Measurements from ENCODE around the gene CTSW. TPM values are rescaled to one million over a fixed set of nuclear protein-coding genes. Genes with fewer than 3 reads are reported as not detected.
A peak's percentile ranks its signal among the peaks of the same experiment; 100 is the strongest.

The CTSW gene
- total RNA-seq, 3 donors from 2014 or later = 8.4 to 12.3 (median 11.2) TPM

DNA sequence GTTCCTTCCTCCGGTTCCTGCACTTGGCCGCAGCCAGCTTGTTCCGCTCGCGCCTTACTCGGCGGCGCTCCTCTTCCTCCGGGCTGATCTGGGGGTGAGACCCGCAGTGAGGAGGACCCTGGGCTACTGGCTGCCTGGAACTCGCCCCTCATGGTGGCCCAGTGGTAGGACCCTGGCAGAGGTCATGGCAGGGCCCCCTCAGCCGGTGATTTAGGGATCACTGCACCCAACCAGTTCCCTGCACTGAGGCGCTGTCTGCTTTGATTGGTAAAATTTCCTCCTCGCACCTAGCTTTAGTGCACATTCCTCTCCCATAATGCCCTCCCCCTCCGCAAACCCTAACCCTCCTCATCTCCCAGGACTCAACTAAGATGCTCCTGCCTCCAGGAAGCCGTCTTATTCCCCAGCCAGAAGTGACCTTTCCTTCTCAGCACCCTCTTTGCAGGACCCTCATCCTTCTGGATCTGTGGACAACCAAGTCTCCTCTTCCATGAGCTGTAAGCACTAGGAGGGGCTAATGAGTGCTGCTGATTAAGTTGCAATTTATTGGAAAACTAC lies 14.5 kb downstream of the CTSW start:
- no peaks in the 10 kb centered on the region for H3K27me3 Mint-ChIP-seq (ENCODE audit: low read depth)

DNA sequence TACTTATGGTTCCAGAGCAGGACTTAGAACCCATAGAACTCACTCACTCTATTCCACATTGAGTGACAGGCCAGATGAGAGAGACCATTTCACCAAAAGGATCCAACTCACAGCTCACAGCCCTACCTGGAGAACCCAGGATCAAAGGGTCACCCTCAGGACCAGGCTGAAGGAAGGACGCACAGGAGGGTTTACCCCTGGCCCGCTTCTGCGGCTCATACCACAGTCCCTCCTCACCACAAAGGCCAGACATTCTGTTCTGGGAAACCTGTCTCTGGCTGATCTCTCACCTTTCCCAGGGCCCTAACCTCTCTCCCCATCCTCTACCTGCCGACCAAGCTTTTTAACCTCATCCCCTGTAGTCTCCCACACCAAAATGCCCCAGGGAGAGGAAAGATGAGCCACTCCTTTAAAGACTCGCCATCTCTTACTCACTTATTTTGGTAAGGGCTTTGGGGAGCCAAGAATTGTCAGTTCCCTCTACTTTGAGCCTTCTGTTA lies 15.9 kb downstream of the CTSW start:
- no peaks in the 10 kb centered on the region for H3K27me3 Mint-ChIP-seq (ENCODE audit: low read depth)
- peaks cover 54% of the 10 kb centered on the region for H3K4me1 Mint-ChIP-seq (ENCODE audit: low read depth)
- ATAC-seq (no peak), DNase-seq (no peak)
- peak overlapping the region; percentile 40 for H3K4me3 Mint-ChIP-seq
- H3K36me3 Mint-ChIP-seq (ENCODE audit: insufficient read depth) = peaks cover 38% of the 10 kb centered on the region
- H3K9me3 Mint-ChIP-seq = no peaks in the 10 kb centered on the region

More for the DNA sequence above, 14.5 kb downstream of the CTSW start:
- Mint-ChIP-seq H3K4me1 (ENCODE audit: low read depth) (peaks cover 66% of the 10 kb centered on the region), H3K36me3 (ENCODE audit: insufficient read depth) (peaks cover 38% of the 10 kb centered on the region), H3K4me3 (peak overlapping the region; percentile 82), H3K9me3 (no peaks in the 10 kb centered on the region)
- DNase-seq = no peak
- no peak for ATAC-seq

DNA sequence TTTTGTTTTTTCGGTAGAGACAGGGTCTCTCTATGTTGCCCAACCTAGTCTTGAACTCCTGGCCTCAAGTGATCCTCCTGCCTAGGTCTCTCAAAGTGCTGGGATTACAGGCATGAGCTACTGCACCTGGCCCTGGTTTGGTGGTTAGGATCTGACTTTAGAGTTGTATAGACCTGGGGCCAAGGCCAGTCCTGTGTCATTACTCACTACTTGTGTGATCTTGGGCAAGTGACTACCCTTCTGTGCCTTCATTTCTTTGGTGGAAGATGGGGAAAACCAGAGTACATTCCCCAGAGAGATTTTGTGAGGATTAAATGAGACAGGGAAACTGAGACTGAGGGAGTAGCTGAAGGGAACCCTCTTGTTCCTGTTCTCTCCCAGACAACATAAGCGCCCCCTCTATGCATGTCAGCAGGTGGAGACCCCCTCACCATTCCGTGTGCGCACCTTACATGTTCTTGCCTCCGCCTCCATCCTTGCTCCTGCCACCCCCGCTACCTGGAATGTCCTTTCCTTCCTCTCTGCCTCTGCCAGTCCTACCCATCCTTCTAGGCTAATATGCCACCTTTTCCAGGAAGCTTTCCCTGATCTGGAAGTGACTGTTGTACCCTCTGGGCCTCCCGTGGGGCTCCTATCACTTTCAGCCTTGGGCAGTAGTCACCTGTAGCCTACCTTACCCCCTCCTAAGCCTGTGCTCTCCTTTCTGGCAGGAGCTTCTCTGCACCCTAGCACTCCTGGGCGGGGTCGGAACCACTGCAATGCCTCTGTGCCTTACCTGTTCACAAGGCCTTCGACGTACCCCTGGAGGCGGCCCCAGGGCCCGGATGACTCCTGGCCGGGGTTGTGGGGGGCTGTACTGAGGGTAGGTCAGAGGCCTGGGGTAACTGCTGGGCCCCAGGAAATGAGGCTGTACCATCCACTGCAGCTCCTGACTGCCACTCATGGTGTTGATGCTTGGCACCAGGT lies 16.7 kb downstream of the CTSW start:
- peaks cover 38% of the 10 kb centered on the region for H3K36me3 Mint-ChIP-seq (ENCODE audit: insufficient read depth)
- DNase-seq (no peak), ATAC-seq (no peak)
- H3K4me1 Mint-ChIP-seq (ENCODE audit: low read depth) = peaks cover 56% of the 10 kb centered on the region
- no peaks in the 10 kb centered on the region for H3K9me3 Mint-ChIP-seq
- H3K27me3 Mint-ChIP-seq (ENCODE audit: low read depth) = no peaks in the 10 kb centered on the region
- peak overlapping the region; percentile 40 for H3K4me3 Mint-ChIP-seq

DNA sequence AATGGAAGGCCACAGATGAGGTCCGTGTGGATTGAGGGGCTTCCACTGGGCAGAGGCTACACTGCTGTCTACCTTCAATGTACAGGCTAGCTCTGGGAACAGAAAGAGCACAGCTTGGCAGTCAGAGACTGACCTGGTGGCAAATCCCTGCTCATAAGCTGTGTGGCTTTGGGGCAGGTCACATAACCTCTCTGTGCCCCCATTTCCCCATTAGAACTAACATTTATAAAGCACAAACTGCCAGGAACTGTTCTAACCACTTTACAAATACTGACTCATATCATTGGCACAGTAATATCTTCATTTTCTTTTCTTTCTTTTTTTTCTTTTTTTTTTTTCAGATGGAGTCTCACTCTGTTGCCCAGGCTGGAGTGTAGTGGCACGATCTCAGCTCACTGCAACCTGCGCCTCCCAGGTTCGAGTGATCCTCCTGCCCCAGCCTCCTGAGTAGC lies 17.4 kb downstream of the CTSW start:
- Mint-ChIP-seq H3K4me1 (ENCODE audit: low read depth) (peaks cover 57% of the 10 kb centered on the region), H3K4me3 (peak overlapping the region; percentile 63)
- no peak for ATAC-seq

DNA sequence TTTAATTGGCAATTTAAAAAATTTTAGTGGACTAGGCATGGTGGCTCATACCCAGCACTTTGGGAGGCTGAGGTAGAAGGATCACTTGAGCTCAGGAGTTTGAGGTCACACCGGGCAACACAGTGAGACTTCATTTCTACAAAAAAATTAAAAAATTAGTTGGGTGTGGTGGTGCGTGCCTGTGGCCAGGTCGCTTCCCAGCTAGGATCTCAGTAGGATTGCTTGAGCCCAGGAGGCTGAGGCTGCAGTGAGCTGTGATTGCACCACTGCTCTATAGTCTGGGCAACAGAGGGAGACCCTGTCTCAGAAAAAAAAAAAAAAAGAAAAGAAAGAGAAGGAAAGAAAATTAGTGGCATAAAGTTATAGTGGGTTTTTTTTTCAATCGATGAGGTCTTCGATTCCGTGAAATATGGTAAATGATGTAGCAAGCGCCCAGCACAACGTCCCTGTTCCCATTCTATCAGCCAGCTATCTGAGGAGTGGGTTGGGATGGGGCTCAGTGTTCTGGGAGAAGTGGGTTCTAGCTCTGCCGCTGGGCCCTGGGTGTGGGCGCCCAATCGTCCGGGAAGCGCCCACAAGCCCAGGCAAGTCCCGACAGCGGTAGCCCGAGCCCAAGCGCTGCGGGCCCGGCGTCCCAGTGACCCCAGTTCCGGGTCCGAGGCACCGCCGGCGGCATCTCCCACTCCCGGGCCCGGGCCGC lies 19.2 kb downstream of the CTSW start:
- H3K36me3 Mint-ChIP-seq (ENCODE audit: insufficient read depth) = peaks cover 28% of the 10 kb centered on the region
- H3K9me3 Mint-ChIP-seq = no peaks in the 10 kb centered on the region
- H3K27me3 Mint-ChIP-seq (ENCODE audit: low read depth) = no peaks in the 10 kb centered on the region
- DNase-seq (no peak), ATAC-seq (no peak)
- H3K4me1 Mint-ChIP-seq (ENCODE audit: low read depth) = peaks cover 42% of the 10 kb centered on the region
- H3K4me3 Mint-ChIP-seq = peak overlapping the region; percentile 91

More for the DNA sequence above, 17.4 kb downstream of the CTSW start:
- Mint-ChIP-seq H3K27me3 (ENCODE audit: low read depth) (no peaks in the 10 kb centered on the region), H3K36me3 (ENCODE audit: insufficient read depth) (peaks cover 38% of the 10 kb centered on the region), H3K9me3 (no peaks in the 10 kb centered on the region)
- no peak for DNase-seq

DNA sequence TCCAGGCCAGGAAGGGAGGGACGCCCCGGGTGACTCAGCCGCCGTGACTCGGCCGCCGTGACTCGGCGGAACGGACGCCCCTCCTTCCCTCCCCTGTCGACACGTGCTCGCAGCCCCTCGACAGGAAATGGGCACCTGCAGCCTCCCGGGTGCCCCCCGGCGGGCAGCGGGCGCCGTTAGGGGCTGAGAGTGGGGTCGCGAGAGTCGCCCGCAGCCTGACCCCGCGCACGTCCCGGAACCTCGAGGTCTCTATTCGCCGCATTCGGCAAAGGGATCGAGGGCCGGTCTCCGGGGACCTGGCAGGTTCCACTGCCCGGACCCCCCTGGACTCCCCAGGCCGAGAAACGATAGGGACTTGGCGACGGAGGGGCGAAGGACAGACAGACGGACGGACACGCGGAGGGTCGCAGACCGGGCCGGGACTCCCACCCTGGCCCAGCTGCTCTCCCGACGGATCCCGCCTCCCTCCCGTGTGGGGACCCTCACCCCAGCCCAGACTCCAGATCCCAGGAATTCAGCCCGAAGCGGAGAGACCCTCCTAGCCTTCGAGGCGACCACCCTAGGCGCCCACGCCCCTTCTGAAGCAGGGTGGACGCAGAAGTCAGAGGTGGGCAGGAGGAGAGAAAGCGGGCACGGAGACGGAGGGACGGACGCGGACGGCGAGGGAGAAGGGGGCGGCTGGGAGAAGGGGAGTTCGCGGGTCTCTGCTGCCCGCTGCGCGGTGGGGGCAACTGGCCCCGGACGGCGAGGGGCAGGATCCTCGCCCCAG lies 19.9 kb downstream of the CTSW start:
- Mint-ChIP-seq H3K27me3 (ENCODE audit: low read depth) (peaks cover 2% of the 10 kb centered on the region), H3K36me3 (ENCODE audit: insufficient read depth) (peaks cover 24% of the 10 kb centered on the region), H3K9me3 (no peaks in the 10 kb centered on the region), H3K4me3 (peak overlapping the region; percentile 91), H3K4me1 (ENCODE audit: low read depth) (peaks cover 36% of the 10 kb centered on the region)
- peak; percentile 75 for DNase-seq
- peak; percentile 57 to 58 for ATAC-seq

DNA sequence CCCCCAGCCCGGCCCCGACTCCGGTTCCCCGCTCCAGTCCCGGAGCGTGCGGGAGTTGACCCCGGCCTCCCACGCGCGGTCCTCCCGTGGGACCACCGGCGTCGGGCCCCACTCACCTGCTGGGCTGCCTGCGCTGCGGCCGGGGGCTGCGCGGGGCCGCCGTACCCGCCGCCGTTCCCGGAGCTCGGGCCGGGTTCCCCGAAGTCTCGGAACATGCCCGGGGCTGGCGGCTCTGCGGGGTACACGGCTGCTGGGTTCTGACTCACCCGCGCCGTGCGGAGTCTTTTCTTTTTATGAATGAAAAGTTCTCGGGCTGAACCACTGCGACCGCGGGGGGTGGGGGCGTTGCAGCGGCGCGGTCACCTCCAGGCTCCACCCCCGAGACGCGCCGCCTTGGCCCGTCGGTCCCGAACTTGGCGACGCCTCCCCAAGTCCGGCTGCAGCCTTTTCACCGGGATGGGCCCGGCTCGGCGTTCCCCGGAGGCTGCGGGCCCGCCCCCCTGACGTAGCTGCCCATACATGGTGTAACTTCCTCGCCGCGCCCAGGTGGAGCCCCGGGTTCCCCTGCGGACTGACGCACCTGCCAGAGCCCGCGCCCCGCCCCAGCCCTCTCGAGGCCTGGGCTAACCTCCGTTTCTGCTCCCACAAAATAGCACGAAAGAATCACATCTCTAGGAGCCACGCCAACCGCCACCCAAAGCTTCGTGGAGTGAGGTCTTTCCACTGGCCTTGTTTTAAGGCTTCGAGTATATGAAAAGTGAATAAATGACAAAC lies 20.7 kb downstream of the CTSW start, which contains the start of gene FOSL1:
Gene FOSL1, minus strand, starts transcription at position 264 of the 774 bp plus-strand sequence. Its CDS starts 49 bp downstream, at position 215.
- Mint-ChIP-seq H3K27me3 (ENCODE audit: low read depth) (peaks cover 2% of the 10 kb centered on the region), H3K9me3 (no peaks in the 10 kb centered on the region), H3K4me1 (ENCODE audit: low read depth) (peaks cover 33% of the 10 kb centered on the region), H3K36me3 (ENCODE audit: insufficient read depth) (peaks cover 21% of the 10 kb centered on the region), H3K4me3 (peak within 1 kb of the TSS; percentile 91)
- ATAC-seq (peak; percentile 81 to 84), DNase-seq (peak; percentile 94)

DNA sequence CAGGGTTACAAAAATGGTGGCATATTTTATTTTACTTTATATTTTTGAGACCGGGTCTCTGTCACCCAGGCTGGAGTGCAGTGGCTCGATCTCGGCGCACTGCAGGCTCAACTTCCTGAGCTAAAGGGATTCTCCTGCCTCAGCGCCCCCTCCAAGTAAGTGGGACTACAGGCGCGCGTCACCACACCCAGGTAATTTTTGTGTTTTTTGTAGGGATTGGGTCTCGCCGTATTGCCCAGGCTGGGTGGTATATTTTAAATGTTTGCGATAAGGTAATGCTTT lies 21.2 kb downstream of the CTSW start:
- ATAC-seq = no peak
- peaks cover 2% of the 10 kb centered on the region for H3K27me3 Mint-ChIP-seq (ENCODE audit: low read depth)

DNA sequence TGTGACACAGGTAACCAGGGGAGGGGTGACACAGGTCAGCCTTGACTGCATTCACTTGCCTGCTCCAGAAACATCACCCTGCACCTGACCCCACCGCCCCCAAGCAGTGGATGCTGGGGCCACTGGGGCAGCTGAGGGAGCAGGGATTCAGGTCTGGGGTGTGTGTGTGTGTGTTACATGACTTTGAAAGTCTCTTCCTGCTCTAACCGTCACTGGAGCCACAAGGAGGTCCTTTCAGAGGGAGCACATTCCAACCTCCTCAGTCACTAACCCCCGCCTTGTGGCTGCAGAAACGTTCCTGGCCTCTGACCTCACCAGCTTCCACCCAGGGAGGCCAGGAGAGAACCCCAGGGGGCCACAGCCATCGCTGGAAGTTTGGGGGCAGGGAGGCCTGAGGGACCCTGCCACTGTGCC lies 23.4 kb downstream of the CTSW start:
- H3K36me3 Mint-ChIP-seq (ENCODE audit: insufficient read depth) = peaks cover 4% of the 10 kb centered on the region
- H3K9me3 Mint-ChIP-seq = no peaks in the 10 kb centered on the region
- H3K27me3 Mint-ChIP-seq (ENCODE audit: low read depth) = peaks cover 6% of the 10 kb centered on the region
- no peak for ATAC-seq
- DNase-seq = no peak
- H3K4me1 Mint-ChIP-seq (ENCODE audit: low read depth) = peaks cover 15% of the 10 kb centered on the region
- no peak overlapping the region for H3K4me3 Mint-ChIP-seq

More for the DNA sequence above, 21.2 kb downstream of the CTSW start:
- DNase-seq = no peak
- Mint-ChIP-seq H3K36me3 (ENCODE audit: insufficient read depth) (peaks cover 18% of the 10 kb centered on the region), H3K4me1 (ENCODE audit: low read depth) (peaks cover 28% of the 10 kb centered on the region), H3K4me3 (peak overlapping the region; percentile 70), H3K9me3 (no peaks in the 10 kb centered on the region)

DNA sequence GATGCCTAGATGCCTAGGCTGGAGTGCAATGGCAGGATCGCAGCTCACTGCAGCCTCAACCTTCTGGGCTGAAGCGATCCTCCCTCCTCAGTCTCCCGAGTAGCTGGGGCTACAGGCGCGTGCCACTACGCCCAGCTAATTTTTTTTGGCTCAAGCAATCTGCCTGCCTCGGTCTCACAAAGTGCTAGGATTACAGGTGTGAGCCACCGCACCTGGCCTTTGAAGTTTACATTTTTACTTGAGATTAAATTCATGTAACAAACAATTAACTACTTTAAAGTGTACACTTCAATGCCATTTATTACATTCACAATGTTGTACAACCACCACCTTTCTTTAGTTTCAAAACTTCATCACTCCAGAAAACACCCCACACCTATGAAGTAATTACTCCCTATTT lies 24.1 kb downstream of the CTSW start:
- peaks cover 6% of the 10 kb centered on the region for H3K27me3 Mint-ChIP-seq (ENCODE audit: low read depth)
- ATAC-seq (no peak), DNase-seq (no peak)
- peaks cover 11% of the 10 kb centered on the region for H3K4me1 Mint-ChIP-seq (ENCODE audit: low read depth)
- H3K4me3 Mint-ChIP-seq = no peak overlapping the region
- no peaks in the 10 kb centered on the region for H3K9me3 Mint-ChIP-seq
- peaks cover 3% of the 10 kb centered on the region for H3K36me3 Mint-ChIP-seq (ENCODE audit: insufficient read depth)

DNA sequence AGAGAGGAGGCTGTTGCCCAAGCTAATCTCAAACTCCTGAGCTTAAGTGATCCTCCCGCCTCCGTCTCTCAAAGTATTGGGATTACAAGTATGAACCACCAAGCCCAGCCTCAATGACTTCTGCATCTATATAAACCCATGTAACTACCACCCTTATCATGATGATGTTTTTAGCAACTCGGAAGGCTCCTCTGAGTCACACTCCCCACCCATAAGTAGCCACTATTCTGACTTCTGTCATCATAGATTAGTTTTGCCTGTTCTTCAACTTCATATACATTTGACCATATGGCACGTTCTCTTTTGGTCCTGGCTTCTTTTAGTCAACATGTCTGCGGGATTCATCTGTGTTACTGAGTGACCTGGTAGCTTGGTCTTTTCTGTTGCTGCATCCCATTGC lies 27.0 kb downstream of the CTSW start:
- H3K9me3 Mint-ChIP-seq = no peaks in the 10 kb centered on the region
- peaks cover 16% of the 10 kb centered on the region for H3K27me3 Mint-ChIP-seq (ENCODE audit: low read depth)
- no peak overlapping the region for H3K4me3 Mint-ChIP-seq
- DNase-seq = no peak
- H3K36me3 Mint-ChIP-seq (ENCODE audit: insufficient read depth) = no peaks in the 10 kb centered on the region
- H3K4me1 Mint-ChIP-seq (ENCODE audit: low read depth) = peaks cover 12% of the 10 kb centered on the region
- no peak for ATAC-seq

DNA sequence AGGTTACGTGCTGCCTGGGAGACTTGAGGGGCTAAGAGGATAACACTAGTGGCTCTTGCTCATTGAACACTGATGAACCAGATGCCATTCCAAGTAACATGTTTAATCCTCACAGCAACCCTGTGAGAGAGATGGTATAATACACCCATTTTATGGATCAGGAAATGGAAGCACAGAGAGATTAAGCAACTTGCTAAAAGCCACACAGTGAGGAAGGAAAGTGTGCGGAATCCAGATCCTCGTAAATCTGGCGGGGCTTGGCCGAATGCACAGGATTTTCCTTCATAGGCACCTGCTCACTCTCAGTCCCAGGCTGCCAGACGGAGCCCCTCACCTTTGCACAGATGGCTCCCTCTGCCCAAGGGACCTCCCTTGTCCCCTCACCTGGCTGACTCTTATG lies 28.2 kb downstream of the CTSW start:
- Mint-ChIP-seq H3K4me1 (ENCODE audit: low read depth) (peaks cover 6% of the 10 kb centered on the region), H3K36me3 (ENCODE audit: insufficient read depth) (no peaks in the 10 kb centered on the region), H3K4me3 (no peak overlapping the region), H3K9me3 (no peaks in the 10 kb centered on the region), H3K27me3 (ENCODE audit: low read depth) (peaks cover 17% of the 10 kb centered on the region)
- ATAC-seq (no peak), DNase-seq (no peak)
